GM18907 (cell line): Measurements from ENCODE around the gene KIAA1614.
A peak's percentile ranks its signal among the peaks of the same experiment; 100 is the strongest.

Source experiments
- ATAC-seq: cut with Tn5 transposase; IDR thresholded peaks from one replicate; pipeline ENCODE4 v1.9.1; 2021; ENCODE audit warnings: mild to moderate bottlenecking, moderate library complexity; ENCODE audit not compliant: unreplicated experiment

Gene KIAA1614

DNA sequence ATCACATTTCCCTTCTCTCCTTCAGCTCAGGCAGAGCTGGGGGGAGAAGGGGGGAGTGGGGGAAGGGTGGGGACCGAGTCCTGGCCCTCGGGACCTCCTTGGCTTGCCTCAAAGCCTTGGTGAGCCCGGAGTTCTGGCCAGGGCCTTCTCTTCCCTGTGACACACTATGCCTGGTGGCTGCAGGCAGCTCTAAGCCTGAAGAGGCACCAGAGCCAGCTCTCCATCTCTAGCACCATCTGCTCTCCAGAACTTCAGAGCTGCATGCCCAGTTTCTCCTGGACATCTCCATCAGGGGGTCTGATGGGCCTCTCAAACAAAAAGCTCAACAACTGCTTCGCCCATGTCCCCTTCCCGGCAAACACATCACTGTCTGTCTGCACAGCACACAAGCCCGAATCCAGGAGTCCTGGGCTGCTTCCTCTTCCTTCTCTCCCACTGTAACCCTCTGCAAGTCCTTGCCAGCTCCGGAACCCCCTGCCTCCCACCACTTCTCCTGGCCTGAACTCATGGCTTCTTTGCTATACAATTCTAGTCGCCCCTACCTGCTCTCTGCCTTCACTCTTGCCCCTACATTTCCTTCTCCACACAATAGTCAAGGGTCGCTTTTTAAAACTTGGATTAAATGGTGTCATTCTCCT, 26.5 kb downstream of the KIAA1614 start:
- no peak for ATAC-seq

DNA sequence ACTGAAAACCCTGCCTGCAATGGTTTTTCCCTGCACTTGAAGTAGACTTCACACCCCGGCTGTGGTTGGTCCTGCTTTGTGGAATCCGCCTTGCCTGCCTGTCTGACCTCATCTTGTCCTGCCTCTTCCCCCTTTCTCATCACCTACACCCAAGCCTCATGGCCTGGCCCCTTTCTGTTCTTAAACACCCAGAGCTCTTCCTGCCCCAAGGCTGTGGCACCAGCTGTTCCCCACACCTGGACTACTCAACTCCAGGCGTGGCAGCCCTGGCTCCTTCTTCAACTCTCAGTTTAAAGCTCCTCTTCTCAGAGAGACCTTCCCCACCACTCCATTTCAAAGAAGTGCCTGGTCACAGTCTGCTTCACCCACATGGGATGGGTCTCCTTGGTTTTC, 27.0 kb downstream of the KIAA1614 start:
- ATAC-seq: no peak

DNA sequence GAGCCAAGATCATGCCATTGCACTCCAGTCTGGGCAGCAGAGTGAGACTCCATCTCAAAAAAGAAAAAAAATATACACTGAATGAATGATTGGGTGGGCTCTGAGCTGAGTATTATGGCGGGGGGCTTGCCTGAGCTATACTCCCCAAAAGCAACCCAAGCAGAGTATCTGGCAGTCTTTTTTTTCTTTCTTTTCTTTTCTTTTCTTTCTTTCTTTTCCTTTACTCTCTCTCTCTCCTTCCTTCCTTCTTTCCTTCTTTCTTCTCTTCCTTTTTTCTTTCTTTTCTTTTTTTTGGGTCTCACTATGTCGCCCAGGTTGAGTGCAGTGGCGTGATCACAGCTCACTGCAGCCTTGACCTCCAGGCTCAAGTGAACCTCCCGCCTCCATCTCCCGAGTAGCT, 27.7 kb downstream of the KIAA1614 start:
- no peak for ATAC-seq

DNA sequence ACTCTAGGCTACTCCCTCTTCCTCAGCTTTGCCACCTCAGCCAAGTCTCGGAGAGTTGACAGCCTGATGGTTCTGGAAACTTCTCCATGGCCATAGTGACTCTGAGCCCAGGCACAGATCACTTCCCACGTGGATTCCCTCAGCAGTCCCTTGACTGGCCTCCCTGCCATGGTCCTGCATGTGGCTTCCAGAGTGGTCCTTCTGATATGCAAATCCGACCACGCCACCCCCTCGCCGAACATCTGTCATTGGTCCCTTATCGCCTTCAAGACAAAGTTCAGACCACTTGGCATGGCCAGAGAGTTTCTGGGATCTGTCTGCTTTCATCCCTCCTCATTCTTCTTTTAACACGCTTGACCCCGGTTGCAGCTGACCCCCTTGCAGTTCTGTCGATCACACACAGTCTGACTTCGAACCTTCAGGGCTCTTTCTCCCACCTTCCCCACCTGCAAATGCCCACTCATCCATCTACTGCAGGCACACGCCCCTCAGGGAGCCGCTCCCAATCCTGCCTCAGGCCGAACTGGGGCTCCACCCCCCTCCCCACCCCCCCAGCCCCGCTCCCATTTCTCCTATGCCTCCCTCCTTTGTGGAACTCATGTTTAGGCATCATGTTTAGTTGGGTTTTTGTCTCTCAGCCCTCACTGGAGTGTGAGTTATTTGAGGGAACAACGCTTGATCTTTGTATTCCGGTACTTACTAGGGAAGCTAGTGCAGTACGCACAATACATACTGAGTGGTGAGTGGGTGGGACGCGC, 29.0 kb downstream of the KIAA1614 start:
- ATAC-seq: no peak

DNA sequence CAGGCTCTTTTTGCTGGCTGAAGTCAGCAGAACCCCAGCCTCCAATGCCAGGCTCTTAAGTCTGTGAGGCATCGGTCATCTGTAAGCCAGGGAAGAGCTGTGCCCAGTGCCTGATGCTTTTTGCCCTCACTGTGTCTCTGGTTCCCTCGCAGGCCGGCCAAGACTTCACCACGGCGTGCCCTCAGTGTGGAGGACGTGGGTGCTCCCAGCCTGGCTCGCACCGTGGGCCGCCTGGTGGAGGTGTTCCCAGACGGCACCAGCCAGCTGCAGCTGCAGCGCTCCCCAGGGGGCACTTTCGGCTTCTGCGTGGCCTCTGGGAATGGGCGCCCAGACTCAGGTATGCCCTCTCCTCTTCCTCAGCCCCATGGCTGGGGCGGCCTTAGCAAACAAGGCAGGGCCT, 32.5 kb downstream of the KIAA1614 start:
- ATAC-seq: no peak

DNA sequence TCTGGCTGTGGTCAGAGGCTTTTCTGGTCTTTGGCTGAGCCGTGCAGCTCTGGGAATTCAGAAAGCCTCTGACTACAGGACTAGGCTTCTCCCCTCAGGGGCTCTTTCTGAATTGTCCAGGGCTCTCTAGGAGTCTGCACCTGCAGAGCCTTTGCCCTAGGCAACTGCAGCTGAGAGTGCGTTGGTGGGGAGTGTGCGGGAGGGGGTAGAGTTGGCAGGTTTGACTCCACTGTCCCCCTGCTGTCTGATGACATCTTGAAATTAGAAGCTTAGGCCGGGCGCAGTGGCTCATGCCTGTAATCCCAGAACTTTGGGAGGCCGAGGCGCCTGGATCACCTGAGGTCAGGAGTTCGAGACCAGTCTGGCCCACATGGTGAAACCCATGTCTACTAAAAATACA, 32.9 kb downstream of the KIAA1614 start:
- no peak for ATAC-seq

DNA sequence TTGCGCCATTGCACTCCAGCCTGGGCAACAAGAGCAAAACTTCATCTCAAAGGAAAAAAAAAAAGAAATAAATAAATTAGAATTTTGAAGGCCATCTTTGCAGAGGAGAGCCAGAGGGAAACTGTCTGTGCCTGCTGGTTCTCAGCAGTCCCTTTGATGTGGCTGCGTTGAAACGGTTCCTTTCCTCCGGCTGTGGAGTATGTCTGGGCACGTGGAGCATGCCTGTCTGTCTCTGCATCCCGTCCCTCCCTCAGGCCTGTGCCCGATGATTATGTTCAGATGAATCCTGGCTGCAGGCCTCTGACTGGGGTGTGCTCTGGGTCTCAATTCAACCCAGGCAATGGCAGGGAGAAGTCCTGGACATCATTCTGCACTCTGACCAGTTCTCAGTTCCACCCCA, 33.4 kb downstream of the KIAA1614 start:
- no peak for ATAC-seq

DNA sequence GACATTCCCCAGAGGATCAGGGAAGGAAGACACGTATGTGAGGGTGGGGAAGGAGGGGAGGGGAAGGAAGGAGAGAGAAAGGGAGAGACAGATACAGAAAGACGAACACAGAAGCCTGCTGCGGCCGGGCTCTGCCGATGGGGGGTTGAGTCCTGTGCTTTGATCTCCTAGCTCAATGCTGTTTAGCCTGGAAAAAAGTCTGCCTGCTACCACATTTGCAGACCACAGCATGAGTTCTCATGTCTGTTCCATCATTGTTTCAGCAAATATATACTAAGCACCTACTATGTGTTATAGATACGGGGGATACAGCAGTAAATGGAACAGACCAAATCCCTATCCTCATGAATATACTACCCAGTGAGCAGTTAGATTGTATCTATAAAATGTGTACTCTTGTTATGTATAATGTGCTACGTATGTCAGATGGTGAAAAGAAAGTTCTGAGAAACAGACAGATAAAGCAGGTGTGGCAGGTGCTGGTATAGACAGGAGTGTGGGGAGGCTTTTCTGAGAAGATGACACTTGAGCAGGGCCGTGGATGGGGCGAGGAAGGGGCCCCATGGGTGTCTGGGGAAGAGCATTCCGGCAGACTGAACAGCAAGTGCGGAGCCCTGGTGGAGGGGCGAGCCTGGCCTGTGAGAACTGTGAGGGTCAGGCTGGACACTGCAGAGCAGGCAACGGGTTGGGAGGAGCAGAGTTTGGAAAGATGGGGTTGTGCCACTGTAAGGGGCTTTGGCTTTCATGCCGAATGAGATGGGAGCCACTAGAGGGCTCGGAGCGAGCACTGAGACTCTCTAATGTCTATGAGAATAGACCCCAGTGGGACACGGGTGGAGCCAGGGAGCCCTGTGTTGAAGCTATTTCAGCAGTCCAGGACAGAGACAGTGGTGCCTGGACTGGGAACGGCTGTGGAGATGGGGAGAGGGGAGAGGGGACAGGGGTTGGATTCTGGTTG, 34.1 kb downstream of the KIAA1614 start:
- no peak for ATAC-seq

DNA sequence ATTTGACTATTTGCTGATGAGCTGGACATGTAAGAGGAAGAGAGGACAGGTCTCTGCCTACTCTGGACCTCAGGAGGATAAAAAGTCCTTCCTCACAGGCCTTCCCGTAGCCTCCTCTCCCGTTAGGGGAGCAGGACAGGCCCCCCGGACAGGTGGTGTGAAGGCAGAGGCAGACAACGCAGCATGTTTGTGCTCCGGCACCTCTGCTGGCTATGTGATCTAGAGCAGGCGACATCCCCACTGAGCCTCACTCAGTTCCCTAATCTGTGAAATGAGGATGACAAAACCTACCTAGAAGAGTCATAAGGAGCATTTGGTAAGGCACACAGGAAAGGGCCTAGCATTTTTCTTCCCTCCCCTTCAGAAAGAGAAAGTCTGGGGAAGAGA, 34.8 kb downstream of the KIAA1614 start:
- ATAC-seq: no peak

DNA sequence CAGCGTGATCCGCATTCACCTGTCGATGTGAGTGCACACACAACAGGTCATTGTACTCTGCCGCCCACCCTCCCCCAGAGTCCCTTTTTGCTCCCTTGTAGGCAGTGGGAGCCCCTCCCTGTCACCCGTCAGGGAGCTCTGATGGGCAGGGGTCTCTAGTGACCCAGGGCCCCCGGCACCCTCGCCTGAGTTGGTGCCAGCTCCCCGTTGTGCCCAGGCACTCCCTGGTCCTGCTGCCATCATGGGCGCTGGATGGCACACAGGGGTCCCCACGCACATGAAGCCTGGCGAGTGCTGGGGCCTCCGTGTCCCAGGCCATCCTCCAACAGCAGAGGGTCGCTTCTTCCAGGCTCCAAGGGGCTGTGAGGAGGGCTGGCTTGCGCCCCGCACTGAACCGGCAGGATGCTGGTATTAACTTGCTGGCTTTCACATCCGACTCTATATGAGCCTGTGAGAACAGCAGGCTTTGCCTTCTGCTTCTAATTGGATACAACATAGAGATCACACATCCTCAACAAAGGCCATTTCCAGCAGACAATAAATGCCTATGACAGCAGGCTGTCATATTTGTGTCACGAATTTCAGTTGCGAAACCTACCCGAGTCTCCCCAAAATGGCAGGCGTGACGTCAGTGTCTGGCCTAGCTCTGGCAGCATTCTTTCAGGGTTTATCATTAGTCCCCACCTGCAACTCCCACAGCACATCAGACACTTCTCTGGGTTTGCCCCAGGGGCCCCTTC, 35.4 kb downstream of the KIAA1614 start:
- ATAC-seq: no peak

DNA sequence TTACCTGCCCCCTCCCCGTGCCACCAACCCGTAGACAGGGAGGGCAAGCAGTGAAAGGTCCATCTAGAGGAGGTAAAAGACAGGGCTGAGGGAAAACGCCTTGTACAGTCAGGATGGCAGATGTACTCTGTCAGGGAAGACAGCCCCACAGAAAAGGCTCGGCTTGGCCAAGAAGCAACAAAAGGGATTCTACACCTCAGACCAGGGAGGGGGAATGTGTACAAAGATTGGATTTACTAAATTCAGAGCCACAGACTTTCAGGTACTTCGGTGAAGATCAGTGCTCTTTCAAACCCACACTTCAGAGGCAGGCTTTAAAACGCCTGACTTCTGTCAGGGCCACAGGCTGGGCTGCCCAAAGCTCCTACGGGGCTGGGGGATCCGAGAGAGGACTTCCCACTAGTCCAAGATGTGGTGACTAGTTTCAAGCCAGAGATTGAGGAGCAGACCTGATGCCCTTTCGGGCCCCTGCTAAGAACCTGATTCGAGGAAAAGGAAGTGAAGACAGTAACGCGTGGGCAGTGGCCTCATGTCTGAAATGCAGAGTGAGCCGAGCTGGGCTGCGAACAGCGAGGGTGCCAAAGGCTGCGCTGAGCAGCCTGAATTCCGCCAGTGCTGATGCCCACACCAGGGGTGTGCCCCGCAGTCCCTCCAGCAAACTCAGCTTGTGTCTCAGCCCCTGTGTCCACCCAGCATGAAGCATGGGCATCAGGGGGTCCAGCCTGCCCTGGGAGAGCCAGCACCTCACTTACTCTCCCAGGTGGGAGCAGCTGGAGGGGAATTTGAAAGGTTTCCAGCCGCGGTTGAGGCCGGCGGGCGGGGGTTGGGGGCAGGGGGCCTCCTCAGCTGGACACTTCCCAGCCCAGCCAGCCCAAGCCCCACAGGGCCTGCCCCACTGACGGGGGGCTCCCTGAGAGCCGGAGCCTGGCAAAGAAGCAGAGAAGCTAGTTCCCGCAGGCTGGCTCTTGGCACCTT, 36.2 kb downstream of the KIAA1614 start:
- no peak for ATAC-seq

DNA sequence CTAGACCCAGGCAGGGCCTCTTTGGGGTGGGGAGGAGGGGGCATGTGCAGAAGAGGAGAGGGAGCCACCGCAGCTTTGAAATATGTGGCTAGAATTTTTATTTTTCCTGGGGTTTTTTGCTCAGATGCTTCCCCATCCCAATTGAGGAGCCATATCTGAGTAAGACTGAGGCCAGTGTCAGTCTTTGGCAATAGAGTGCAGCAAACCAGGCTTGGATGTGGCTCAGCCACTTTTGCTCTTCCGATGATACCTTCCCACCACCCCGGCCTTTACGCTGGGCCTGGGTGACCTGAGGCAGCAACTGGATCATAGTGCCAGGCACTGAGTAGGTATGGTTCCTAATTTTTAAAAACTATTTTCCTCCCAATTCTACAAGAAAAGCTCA, 36.9 kb downstream of the KIAA1614 start:
- ATAC-seq: no peak

DNA sequence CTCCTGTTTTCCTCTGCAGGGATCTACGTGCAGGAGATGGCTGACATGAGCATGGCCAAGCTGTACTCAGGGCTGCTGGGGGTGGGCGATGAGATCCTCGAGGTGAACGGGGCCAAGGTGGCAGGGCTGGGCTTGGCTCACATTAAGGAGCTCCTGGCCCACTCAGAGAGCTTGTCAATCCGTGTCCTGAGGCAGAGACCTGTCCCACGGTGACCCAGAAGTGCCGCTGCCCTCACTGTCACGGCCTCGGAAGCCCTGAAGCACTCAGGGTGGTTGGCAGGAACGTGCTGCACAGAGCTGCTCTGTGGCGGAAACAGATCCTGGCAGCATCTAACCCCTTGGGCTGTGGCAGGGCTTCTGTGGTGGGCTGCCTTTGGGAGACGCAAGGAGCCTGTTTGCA, 37.6 kb downstream of the KIAA1614 start:
- no peak for ATAC-seq

DNA sequence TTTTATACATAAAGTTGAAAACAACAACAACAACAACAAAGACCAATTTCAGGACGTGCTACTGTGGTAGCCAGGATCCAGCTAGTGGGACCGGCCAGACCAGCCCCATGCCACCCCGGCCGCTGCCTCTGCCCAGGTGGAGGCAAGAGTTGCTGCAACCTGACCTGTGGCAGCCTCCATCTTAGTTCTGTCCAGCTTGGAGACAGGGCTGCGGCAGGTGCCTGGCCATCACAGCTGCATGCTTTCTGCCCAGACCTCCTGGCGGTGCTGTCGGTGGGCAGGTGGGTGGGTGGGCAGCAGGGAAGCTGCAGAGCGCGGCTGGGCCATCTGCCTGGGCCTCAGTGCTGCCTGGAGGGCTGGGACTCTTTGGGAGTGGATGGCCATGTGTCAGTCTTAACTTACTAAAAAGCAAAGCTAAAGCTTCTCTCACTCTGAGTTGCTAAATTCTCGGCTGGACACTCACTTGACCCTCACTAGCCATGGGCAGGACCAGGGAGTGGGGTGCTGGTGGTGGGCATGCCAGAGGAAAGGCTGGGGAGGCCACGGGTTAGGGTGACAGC, 38.6 kb downstream of the KIAA1614 start:
- no peak for ATAC-seq

DNA sequence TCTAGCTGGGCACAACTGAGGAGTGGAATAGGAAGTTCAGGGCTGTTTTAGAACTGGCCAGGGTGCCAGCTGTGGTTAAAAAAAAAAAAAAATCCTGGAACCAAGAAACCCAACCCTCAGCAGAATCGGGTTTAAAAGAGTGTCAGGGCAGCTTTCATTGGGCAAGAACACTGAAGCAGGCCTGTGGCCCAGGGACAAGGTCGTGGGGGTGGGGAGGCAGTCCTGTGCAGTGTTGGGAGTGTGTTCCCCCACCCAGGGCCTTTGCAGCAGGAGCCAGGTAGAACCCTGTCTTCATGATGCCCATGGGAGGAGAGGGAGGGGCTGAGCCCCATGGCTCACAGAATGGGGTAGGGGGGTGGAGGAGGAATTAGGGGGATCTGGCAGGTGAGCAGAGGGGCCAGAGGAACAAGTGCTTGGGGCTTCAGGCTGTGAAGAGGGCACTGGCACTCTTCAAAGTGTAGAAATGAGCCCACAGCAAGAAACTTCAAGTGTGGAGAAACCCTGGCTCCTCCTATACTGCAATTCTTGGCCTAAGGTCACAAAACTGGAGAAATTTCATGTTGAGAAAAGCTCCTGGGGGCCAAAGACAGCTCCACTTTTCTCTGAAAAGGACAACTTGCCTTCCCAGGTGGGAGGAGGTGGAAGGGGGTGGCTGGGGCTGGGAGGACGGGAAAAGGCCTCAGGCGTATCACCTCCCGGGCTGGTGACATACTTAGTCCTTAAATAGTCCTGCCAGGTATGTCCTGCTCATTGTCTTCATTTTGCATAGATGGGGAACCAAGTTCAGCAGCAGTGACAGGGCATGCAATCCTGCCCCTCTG, 39.3 kb downstream of the KIAA1614 start:
- ATAC-seq: no peak

DNA sequence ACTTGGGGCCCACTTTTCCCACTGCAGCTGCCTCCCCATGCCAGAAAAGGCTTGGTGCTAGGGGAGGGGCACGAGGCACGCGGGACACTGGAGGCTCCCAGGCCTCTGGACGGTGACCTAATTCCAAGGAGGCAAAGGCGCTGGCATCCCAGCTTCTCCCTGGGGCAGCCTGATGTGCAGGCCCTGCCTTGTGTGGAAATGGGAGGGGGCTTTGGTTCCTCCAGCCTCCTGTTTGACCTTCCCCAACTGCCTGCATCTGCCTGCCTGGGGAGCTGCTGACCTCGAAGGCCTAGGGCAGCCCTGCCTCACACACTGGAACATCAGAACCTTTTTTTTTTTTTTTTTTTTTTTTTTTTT, 39.9 kb downstream of the KIAA1614 start:
- no peak for ATAC-seq

DNA sequence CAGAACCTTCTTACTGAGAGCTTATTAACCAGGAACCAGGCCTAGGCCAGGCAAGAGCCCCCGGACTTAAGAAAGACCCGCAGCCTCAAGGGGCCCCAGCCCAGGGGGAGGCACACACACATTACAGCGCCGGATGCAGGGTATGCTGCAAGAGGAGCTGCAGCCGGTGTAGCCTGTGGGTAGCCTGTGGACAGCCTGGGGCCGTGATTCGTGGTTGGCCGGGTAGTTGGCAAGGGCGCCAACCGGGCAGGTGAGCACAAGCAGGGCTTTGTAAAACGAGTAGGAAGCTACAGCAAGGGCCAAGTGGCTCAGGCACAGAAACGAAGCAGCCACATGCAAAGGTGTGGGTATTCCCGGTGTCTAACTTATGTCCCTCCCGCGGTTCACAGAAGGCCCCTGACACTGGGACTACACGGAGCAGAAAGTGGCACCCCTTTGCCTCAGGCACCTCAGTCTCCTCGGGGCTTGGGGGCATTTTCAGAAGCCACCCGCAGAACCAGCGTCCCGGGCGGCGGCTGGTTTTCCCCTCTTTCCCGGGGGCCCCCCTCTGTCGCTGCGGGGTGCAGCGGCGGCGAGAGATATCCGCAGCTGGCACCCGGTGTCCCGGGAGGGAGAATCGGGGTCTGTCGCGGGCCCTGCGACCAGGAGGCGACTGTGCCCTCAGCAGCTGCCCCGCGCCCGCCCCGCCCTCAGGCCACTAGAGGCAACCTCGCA, 40.8 kb downstream of the KIAA1614 start:
- peak; percentile 29 for ATAC-seq
